Psoas muscle (tissue), 8 donors: ENCODE data around the gene ANKRD13B. TPM values are rescaled to one million over a fixed set of nuclear protein-coding genes. Genes with fewer than 3 reads are reported as not detected.

ENCODE experiments used
- ATAC-seq, 4 donors: fragments of 200-7000 bp; cut with Tn5 transposase; one replicate each; pipeline ENCODE4 v1.9.1; 2020; ENCODE audit warnings: moderate library complexity in 3 of 4, mild to moderate bottlenecking in 2 of 4
- DNase-seq, 2 donors: peaks; one replicate each; pipeline ENCODE4 v3.0.0-alpha.2; 2020
- H3K27ac ChIP-seq: fragments of 200-600 bp; one replicate; pipeline ENCODE4 v1.8.0; 2022
- H3K27me3 ChIP-seq, 3 donors: fragments of 200-600 bp in 1 of 3; one replicate each; pipeline versions ENCODE4 v1.6.1 to v1.8.0; 2013 to 2022; ENCODE audit warnings: low read length in 2 of 3, mild to moderate bottlenecking in 2 of 3, moderate library complexity in 1 of 3; ENCODE audit not compliant: insufficient read depth in 3 of 3
- H3K36me3 ChIP-seq, 2 donors: fragments of 200-600 bp in 1 of 2; one replicate each; pipeline versions ENCODE4 v1.6.1 to v1.8.0; 2013 to 2022; ENCODE audit warnings: low read depth in 1 of 2, mild to moderate bottlenecking in 1 of 2, moderate library complexity in 1 of 2; ENCODE audit not compliant: insufficient read depth in 1 of 2
- H3K4me1 ChIP-seq: fragments of 200-600 bp; one replicate; pipeline ENCODE4 v1.8.0; 2022
- H3K4me3 ChIP-seq: fragments of 200-600 bp; one replicate; pipeline ENCODE4 v1.8.0; 2022; ENCODE audit warnings: mild to moderate bottlenecking
- H3K9me3 ChIP-seq: fragments of 200-600 bp; one replicate; pipeline ENCODE4 v1.8.0; 2022
- CTCF ChIP-seq: fragments of 200-600 bp; IDR thresholded peaks from one replicate; pipeline ENCODE4 v1.8.0; 2022; ENCODE audit warnings: antibody characterized with exemption
- WGBS, 3 donors: extraction: QIAGEN DNeasy Blood & Tissue Kit; methylation state at CpG; one replicate each; pipeline versions ENCODE4 v1.1.6 to v1.1.7; 2013; 5-methylcytosine and 5-hydroxymethylcytosine counted together
- intact Hi-C, 2 donors: fragments of 100-400 bp; cut with DNase I; formaldehyde crosslinking; loops; one replicate each; pipeline versions ENCODE4 v1.11.0 to v1.14.2; 2022
- polyA plus RNA-seq, 3 donors: library from polyadenylated mRNA; stranded (reverse); fragments of 200-250 nt; gene quantifications; one replicate each; pipeline ENCODE4 v1.2.3, GENCODE V29; 2013
- total RNA-seq, 4 donors: library from RNA; stranded (reverse); fragmentation: NEBNext Ultra II Directional in 2 of 4; extraction: Animal tissue kit (Norgen Biotek cat#: 25700) in 2 of 4; gene quantifications; one replicate each; pipeline versions ENCODE4 v1.2.1 to v1.2.4, GENCODE V29; 2021 to 2023
- donor health status: healthy with polysubstance abuse.
- donor health status: DM: no; HTN: no; CAD: no; lungs with moderate emphysema.
- donor health status: Bipolar disorder and iron deficiency.
- donor health status: healthy.
- donor health status: DM: yes; HTN: yes; CAD: no.
- donor health status: DM: no; HTN: no; CAD: no.
- donor health status: DM: no; HTN: no; CAD: no.
- donor health status: DM: yes; HTN: yes; CAD: no.

Gene ANKRD13B
- total and polyA plus RNA-seq, 7 donors: 5.4 to 14.8 (median 7.1) TPM

- no peaks in the 10 kb centered on the region for H3K27me3 ChIP-seq
- H3K36me3 ChIP-seq: peaks cover 11 to 56% of the 10 kb centered on the region in 2 donors
- H3K9me3 ChIP-seq: no peaks in the 10 kb centered on the region
- TF ChIP-seq CTCF: no peak
- ATAC-seq (no peak), DNase-seq (no peak)
- peaks cover 70% of the 10 kb centered on the region for H3K4me1 ChIP-seq
- WGBS, 3 donors: 40 to 50% (median 50%) methylated on average over 1 of the region's 1 CpG
- intact Hi-C loops: no loop called here
- no peak overlapping the region for H3K4me3 ChIP-seq
- H3K27ac ChIP-seq: peak overlapping the region; percentile 52
Observed at GRCh38 chr17:29627951-29628350, 35.0 kb downstream of the ANKRD13B start.

- TF ChIP-seq CTCF: no peak
- H3K4me3 ChIP-seq: no peak overlapping the region
- DNase-seq: no peak
- H3K27me3 ChIP-seq: no peaks in the 10 kb centered on the region
- peaks cover 64% of the 10 kb centered on the region for H3K4me1 ChIP-seq
- no peaks in the 10 kb centered on the region for H3K9me3 ChIP-seq
- H3K27ac ChIP-seq: peak overlapping the region; percentile 52
- intact Hi-C loops: no loop called here
- ATAC-seq: peak; percentile 34 to 67 (median 49)
- peaks cover 11 to 61% of the 10 kb centered on the region in 2 donors for H3K36me3 ChIP-seq
- 36 to 51% (median 36%) methylated on average over 2 of the region's 2 CpGs for WGBS, 3 donors
Observed at GRCh38 chr17:29628644-29629043, 35.7 kb downstream of the ANKRD13B start.

GRCh38 chr17:29629839-29630238 lies 36.9 kb downstream of the ANKRD13B start:
- intact Hi-C loops: loop anchor here in 1 of 2 donors (5.0 to 10.0 kb wide), 2 partner anchors 147 to 295 kb away; no protein-coding TSS in a partner anchor
- no peak for TF ChIP-seq CTCF
- H3K27ac ChIP-seq: peak overlapping the region; percentile 52
- H3K27me3 ChIP-seq: no peaks in the 10 kb centered on the region
- no peak overlapping the region for H3K4me3 ChIP-seq
- peaks cover 70% of the 10 kb centered on the region for H3K4me1 ChIP-seq
- WGBS, 3 donors: 49 to 55% (median 50%) methylated on average over 2 of the region's 2 CpGs
- DNase-seq (no peak), ATAC-seq (no peak)
- H3K9me3 ChIP-seq: no peaks in the 10 kb centered on the region
- H3K36me3 ChIP-seq: peaks cover 11 to 73% of the 10 kb centered on the region in 2 donors

- no peak overlapping the region for H3K4me3 ChIP-seq
- no peaks in the 10 kb centered on the region for H3K27me3 ChIP-seq
- H3K9me3 ChIP-seq: no peaks in the 10 kb centered on the region
- peaks cover 11 to 78% of the 10 kb centered on the region in 2 donors for H3K36me3 ChIP-seq
- peak in 1 of 4 donors; percentile 13 for ATAC-seq
- DNase-seq: no peak
- WGBS, 3 donors: 42 to 71% (median 54%) methylated on average over 6 of the region's 6 CpGs
- TF ChIP-seq CTCF: no peak
- peak overlapping the region; percentile 52 for H3K27ac ChIP-seq
- H3K4me1 ChIP-seq: peaks cover 62% of the 10 kb centered on the region
- intact Hi-C loops: loop anchor here in 1 of 2 donors (5.0 to 10.0 kb wide), 2 partner anchors 147 to 294 kb away; no protein-coding TSS in a partner anchor
Observed at GRCh38 chr17:29630630-29631193, 37.8 kb downstream of the ANKRD13B start.
